Measurements from ENCODE around the gene MALSU1.

The MALSU1 gene

GRCh38 chr7:23290993-23291392, 8.1 kb upstream of the MALSU1 start:
- TF ChIP-seq CTCF (conservative IDR thresholded peaks at IDR 0.05) = no peak
- no peak overlapping the region for H3K27ac ChIP-seq

GRCh38 chr7:23291957-23292560, 7.1 kb upstream of the MALSU1 start:
- TF ChIP-seq CTCF (conservative IDR thresholded peaks at IDR 0.05) = no peak
- H3K27ac ChIP-seq = no peak overlapping the region

- TF ChIP-seq CTCF (conservative IDR thresholded peaks at IDR 0.05) = no peak
- H3K27ac ChIP-seq = no peak overlapping the region
Observed at GRCh38 chr7:23292623-23293022, 6.5 kb upstream of the MALSU1 start.

GRCh38 chr7:23293500-23294073, 5.6 kb upstream of the MALSU1 start:
- no peak for TF ChIP-seq CTCF (conservative IDR thresholded peaks at IDR 0.05)
- H3K27ac ChIP-seq = no peak overlapping the region

- H3K27ac ChIP-seq = no peak overlapping the region
- no peak for TF ChIP-seq CTCF (conservative IDR thresholded peaks at IDR 0.05)
Observed at GRCh38 chr7:23294549-23295400, 4.4 kb upstream of the MALSU1 start.

GRCh38 chr7:23295401-23295697, 3.8 kb upstream of the MALSU1 start:
- TF ChIP-seq CTCF (conservative IDR thresholded peaks at IDR 0.05) = no peak
- no peak overlapping the region for H3K27ac ChIP-seq

GRCh38 chr7:23298141-23298881, 828 bp upstream of the MALSU1 start:
- peak overlapping the region; percentile 73; the same call in 1 of the 2 replicates for H3K27ac ChIP-seq

More at GRCh38 chr7:23298141-23298881, 828 bp upstream of the MALSU1 start:
- TF ChIP-seq CTCF (conservative IDR thresholded peaks at IDR 0.05) = no peak

All from VCaP (cell line).